Ovary (tissue), 9 donors: Measurements from ENCODE around the gene XAGE2. TPM values are rescaled to one million over a fixed set of nuclear protein-coding genes. Genes with fewer than 3 reads are reported as not detected.

Source experiments
- DNase-seq, 5 donors: peaks; one replicate each; pipeline ENCODE4 v3.0.0-alpha.2; 2019 to 2020
- H3K27ac ChIP-seq, 2 donors: fragments of 200-600 bp; one replicate each; pipeline versions ENCODE4 v1.5.1 to v1.8.0; 2019 to 2022
- H3K27me3 ChIP-seq: fragments of 200-600 bp; one replicate; pipeline ENCODE4 v1.8.0; 2022
- H3K36me3 ChIP-seq: fragments of 200-600 bp; sonication (generic); one replicate; pipeline ENCODE4 v1.5.1; 2019
- H3K4me1 ChIP-seq: one replicate; pipeline ENCODE4 v1.8.1; 2013; ENCODE audit warnings: mild to moderate bottlenecking, moderate library complexity; ENCODE audit not compliant: insufficient read depth
- H3K4me3 ChIP-seq: fragments of 200-600 bp; sonication (generic); one replicate; pipeline ENCODE4 v1.5.1; 2017
- H3K9me3 ChIP-seq, 2 donors: fragments of 200-600 bp in 1 of 2; sonication (generic) in 1 of 2; one replicate each; pipeline versions ENCODE4 v1.5.1 to v1.8.1; 2013 to 2019; ENCODE audit warnings: mild to moderate bottlenecking in 1 of 2, moderate library complexity in 1 of 2
- EP300 ChIP-seq: sonication (generic); formaldehyde crosslinking; IDR thresholded peaks from one replicate; pipeline ENCODE4 v1.6.1; 2017; ENCODE audit warnings: antibody characterized with exemption
- POLR2A ChIP-seq: fragments of 450-650 bp; IDR thresholded peaks from one replicate; pipeline ENCODE4 v1.6.1; 2017; ENCODE audit warnings: antibody characterized with exemption, mild to moderate bottlenecking, moderate library complexity
- WGBS, 3 donors: extraction: QIAGEN DNeasy Blood & Tissue Kit in 1 of 3; methylation state at CpG; one replicate each; pipeline versions ENCODE4 v1.1.5 to v1.1.7; 2013 to 2017; 5-methylcytosine and 5-hydroxymethylcytosine counted together
- intact Hi-C, 4 donors: fragments of 100-400 bp; cut with DNase I; formaldehyde crosslinking; loops; one replicate each; pipeline versions ENCODE4 v1.11.0 to v1.15.1; 2022 to 2023
- polyA plus RNA-seq, 2 donors: library from polyadenylated mRNA; stranded (reverse); fragments of 200-250 nt in 1 of 2; fragments of 350-450 nt in 1 of 2; fragmentation: Illumina TruSeq in 1 of 2; extraction: RNeasy Lipid Tissue Mini Kit (QIAGEN cat#74804) in 1 of 2; gene quantifications; one replicate each; pipeline ENCODE4 v1.2.3, GENCODE V29; 2013 to 2014
- total RNA-seq, 7 donors: library from RNA; depleted of rRNA in 2 of 7; stranded (reverse); fragments of >200 nt in 2 of 7; fragmentation: NEBNext Ultra II Directional in 3 of 7; extraction: Animal tissue kit (Norgen Biotek cat#: 25700) in 3 of 7; gene quantifications; one replicate each; pipeline versions ENCODE4 v1.1.0 to v1.2.4, GENCODE V29; 2016 to 2023
- TF ChIP-seq, protein P1 (sequence below), 3 donors: fragments of 450-650 bp in 2 of 3; fragments of 200-600 bp in 1 of 3; IDR thresholded peaks; one replicate each; pipeline versions ENCODE4 v1.5.1 to v1.8.0; 2016 to 2022; ENCODE audit warnings: antibody characterized with exemption in 3 of 3, mild to moderate bottlenecking in 1 of 3
- donor health status: DM: no; HTN: no; CAD: no; lungs with moderate emphysema.
- donor health status: DM: no; HTN: no; CAD: no.
- donor health status: Bipolar disorder and iron deficiency.
- donor health status: DM: yes; HTN: yes; CAD: no.
- donor health status: DM: no; HTN: no; CAD: no.
- donor health status: DM: yes; HTN: yes; CAD: no.

The XAGE2 gene
- total and polyA plus RNA-seq, 9 donors, result not detected

GRCh38 chrX:52346174-52347165, 22.4 kb upstream of the XAGE2 start:
- DNase-seq, result no peak
- WGBS, 3 donors, result 63 to 68% (median 65%) methylated on average over 8 of the region's 8 CpGs

DNA sequence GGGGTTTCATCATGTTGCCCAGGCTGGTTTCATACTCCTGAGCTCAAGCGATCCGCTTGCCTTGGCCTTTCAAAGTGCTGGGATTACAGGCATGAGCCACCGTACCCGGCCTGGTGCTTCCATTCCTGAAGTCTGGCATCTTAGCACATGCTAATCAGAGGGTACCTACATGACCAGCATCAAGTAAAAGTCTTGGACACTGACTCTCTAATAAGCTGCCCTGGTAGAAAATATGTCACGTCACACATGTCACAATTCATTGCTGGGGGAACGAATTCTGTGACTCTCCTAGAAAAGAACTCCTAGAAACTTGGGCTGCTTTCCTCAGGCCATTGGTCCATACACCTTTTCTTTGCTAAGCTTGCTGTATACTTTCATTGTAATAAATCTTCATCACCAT, 19.1 kb upstream of the XAGE2 start:
- WGBS, 3 donors, result 75 to 81% (median 79%) methylated on average over 6 of the region's 6 CpGs
- TF ChIP-seq, protein P1, sequence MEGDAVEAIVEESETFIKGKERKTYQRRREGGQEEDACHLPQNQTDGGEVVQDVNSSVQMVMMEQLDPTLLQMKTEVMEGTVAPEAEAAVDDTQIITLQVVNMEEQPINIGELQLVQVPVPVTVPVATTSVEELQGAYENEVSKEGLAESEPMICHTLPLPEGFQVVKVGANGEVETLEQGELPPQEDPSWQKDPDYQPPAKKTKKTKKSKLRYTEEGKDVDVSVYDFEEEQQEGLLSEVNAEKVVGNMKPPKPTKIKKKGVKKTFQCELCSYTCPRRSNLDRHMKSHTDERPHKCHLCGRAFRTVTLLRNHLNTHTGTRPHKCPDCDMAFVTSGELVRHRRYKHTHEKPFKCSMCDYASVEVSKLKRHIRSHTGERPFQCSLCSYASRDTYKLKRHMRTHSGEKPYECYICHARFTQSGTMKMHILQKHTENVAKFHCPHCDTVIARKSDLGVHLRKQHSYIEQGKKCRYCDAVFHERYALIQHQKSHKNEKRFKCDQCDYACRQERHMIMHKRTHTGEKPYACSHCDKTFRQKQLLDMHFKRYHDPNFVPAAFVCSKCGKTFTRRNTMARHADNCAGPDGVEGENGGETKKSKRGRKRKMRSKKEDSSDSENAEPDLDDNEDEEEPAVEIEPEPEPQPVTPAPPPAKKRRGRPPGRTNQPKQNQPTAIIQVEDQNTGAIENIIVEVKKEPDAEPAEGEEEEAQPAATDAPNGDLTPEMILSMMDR (IDR thresholded peaks at IDR 0.05), result no peak

More at GRCh38 chrX:52346174-52347165, 22.4 kb upstream of the XAGE2 start:
- Histone ChIP-seq H3K27ac (no peak overlapping the region), H3K27me3 (no peaks in the 10 kb centered on the region), H3K4me1 (no peaks in the 10 kb centered on the region), H3K9me3 (no peaks in the 10 kb centered on the region), H3K4me3 (no peak overlapping the region), H3K36me3 (no peaks in the 10 kb centered on the region)
- TF ChIP-seq EP300 (no peak), POLR2A (no peak)
- TF ChIP-seq, protein P1 (IDR thresholded peaks at IDR 0.05), result no peak
- intact Hi-C loops, result no loop called here

GRCh38 chrX:52352551-52352950, 16.3 kb upstream of the XAGE2 start:
- Histone ChIP-seq H3K9me3 (no peaks in the 10 kb centered on the region), H3K36me3 (no peaks in the 10 kb centered on the region), H3K27me3 (no peaks in the 10 kb centered on the region), H3K4me1 (no peaks in the 10 kb centered on the region), H3K4me3 (no peak overlapping the region), H3K27ac (no peak overlapping the region)
- intact Hi-C loops, result no loop called here
- no peak for DNase-seq
- WGBS, 3 donors, result 43 to 50% (median 43%) methylated on average over 1 of the region's 1 CpG
- TF ChIP-seq EP300 (no peak), POLR2A (no peak)
- TF ChIP-seq, protein P1 (IDR thresholded peaks at IDR 0.05), result no peak

More for the DNA sequence above, 19.1 kb upstream of the XAGE2 start:
- DNase-seq, result no peak
- intact Hi-C loops, result no loop called here
- Histone ChIP-seq H3K27me3 (no peaks in the 10 kb centered on the region), H3K9me3 (no peaks in the 10 kb centered on the region), H3K27ac (no peak overlapping the region), H3K4me3 (no peak overlapping the region), H3K4me1 (no peaks in the 10 kb centered on the region), H3K36me3 (no peaks in the 10 kb centered on the region)

DNA sequence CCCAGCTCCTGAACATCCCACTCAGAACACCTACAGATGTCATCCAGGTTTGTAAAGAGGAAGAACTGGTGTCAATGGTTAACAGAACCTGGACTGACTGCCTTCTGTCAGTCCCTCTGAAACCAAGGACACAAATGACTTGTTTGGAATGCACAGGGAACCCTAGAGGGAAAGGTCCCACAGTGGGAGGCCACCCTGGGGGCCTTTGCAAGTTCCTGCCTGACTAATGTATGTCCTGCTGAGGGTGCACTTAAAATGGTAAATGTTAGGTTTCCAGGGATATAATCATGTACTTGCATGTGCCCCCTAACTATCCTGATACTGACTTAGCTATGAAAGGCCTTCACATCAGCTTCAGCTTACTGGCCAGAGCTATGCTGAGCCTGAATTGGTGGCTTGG, 15.0 kb upstream of the XAGE2 start:
- no peaks in the 10 kb centered on the region for H3K4me1 ChIP-seq
- DNase-seq, result no peak
- no peak overlapping the region for H3K27ac ChIP-seq
- H3K27me3 ChIP-seq, result no peaks in the 10 kb centered on the region
- no peak overlapping the region for H3K4me3 ChIP-seq
- TF ChIP-seq POLR2A (no peak), EP300 (no peak)
- TF ChIP-seq, protein P1 (IDR thresholded peaks at IDR 0.05), result no peak
- no peaks in the 10 kb centered on the region for H3K9me3 ChIP-seq
- intact Hi-C loops, result no loop called here
- H3K36me3 ChIP-seq, result no peaks in the 10 kb centered on the region
